H54 (cell line): ENCODE measurements around the gene THADA.
"Not testable (repeated sequence)": the region's sequence is repeated elsewhere in the genome, so short reads cannot be mapped to it uniquely, and the experiment has no call there.

Experiments used
- DNase-seq: peaks from one replicate; pipeline ENCODE4 v3.0.0; 2011; ENCODE audit warnings: low spot score, mixed read lengths; ENCODE audit not compliant: insufficient read length
- FAIRE-seq: peaks from 3 replicates; lab custom pipeline; 2011; peaks lifted over from hg19 to GRCh38; lab: Jason Lieb, UNC
- POLR2A ChIP-seq: IDR thresholded peaks from 2 replicates; pipeline ENCODE4 v1.6.1; 2011; ENCODE audit warnings: low read depth, mild to moderate bottlenecking, low read length

THADA gene

GRCh38 chr2:43399515-43400264, 196.1 kb downstream of the THADA start:
- DNase-seq (no peak), FAIRE-seq (no peak)
- TF ChIP-seq POLR2A, result no peak

DNA sequence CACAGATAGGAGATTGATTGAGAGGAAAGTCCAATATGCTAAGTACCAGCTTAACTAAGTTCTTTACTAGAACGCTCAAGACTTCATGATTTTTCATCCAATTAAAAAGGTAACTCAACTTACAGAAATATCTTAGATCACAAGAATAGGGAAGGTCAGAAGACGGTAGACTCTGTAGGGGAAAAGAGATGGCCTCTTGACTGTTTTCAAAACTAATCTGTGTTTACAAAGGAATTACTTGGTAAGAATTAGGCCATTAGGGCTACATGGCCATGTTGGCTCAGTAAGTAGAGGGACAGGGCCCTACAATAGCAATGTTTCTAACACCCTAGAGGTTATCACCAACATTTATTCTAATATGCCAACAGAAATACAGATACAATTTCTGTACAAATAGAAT, 196.7 kb downstream of the THADA start:
- no peak for FAIRE-seq

DNA sequence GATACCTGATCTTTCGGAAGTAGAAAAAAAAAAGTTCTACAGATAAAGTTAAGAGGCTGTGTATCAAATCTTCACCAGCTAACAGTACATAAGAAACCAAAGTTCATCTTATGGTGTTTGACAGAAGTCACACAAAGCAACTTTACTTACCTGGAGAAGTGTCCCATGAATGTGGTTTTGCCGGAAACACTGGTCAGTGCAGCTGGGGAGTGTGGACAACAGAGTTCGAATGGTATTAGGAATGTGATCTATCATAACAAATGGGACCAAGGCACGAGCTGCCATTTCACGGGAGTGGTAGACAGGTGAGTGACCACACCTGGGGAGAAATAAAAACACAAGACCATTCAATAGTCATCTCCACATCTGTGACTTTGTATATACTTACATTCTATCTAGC, 198.0 kb downstream of the THADA start:
- DNase-seq, result no peak
- TF ChIP-seq POLR2A, result no peak
- no peak for FAIRE-seq

More for the DNA sequence above, 196.7 kb downstream of the THADA start:
- no peak for DNase-seq
- TF ChIP-seq POLR2A, result no peak

DNA sequence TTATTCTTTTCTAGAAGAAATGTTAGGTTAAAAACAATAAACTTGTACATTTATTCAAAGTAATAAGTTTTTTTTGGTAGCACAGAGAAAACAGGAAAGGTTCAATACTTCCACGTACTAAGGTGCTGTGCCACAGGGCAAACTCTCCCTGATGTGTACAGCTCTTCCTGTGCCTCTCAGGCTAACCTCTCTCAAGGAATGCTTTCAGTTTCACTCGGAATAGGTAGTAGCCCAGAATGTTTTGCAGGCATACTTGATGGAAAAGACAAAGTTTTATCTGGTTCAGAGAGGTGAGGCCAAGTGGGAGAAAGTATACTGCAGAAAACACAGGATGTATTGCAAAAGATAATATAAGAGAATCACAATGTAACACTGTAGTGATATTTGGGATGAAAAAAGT, 198.4 kb downstream of the THADA start:
- FAIRE-seq, result no peak

DNA sequence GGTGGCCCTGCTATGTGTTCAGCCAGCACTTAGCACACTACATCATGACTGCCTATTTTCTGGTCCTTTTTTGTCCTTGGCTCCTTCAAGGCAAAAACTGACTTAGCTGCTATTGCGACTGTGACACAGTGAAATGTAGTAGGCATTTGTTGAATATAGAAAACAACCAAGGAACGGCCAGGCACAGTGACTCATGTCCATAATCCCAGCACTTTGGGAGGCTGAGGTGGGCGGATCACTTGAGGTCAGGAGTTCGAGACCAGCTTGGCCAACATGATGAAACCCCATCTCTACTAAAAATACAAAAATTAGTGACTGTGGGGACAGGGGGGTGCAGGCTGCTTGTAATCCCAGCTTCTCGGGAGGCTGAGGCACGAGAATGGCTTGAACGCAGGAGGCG, 199.5 kb downstream of the THADA start:
- not testable (repeated sequence) for FAIRE-seq, DNase-seq

More for the DNA sequence above, 198.4 kb downstream of the THADA start:
- no peak for TF ChIP-seq POLR2A
- DNase-seq, result no peak

DNA sequence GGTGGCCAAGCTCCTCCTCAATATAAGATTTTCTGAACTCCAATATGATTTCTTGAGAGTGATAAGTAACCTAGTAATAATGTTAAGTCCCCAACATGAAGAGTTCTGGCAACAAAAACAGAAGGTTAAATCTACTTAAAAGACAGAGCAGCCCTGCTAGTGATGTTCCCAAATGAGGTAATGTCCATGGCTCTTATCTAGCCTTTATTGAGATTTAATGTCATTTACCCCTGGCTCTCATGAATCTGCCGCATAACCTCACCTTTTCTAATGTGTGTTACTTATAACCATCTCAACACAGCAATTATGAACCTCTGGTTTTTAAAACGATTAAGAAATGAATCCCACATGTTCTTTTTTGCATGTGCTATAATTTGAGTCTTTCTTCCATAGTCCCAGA, 201.9 kb downstream of the THADA start:
- no peak for TF ChIP-seq POLR2A
- DNase-seq (no peak), FAIRE-seq (no peak)

DNA sequence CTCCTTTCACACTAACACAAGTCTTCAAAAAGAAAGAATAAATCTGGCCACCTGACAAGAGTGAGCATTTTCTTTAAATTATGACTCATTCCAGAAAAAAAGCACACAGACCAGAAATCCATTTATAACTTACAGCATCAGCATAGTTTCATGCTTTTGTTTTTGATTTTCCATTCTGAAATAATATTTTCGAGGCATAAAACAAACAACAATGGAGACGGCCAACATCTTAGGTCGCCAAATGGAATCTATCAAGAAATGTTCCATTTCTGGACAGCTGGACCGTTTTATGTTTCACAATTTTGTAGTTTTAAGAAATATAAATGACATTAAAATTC, 204.0 kb downstream of the THADA start:
- FAIRE-seq, result no peak
- DNase-seq, result no peak
- TF ChIP-seq POLR2A, result no peak

DNA sequence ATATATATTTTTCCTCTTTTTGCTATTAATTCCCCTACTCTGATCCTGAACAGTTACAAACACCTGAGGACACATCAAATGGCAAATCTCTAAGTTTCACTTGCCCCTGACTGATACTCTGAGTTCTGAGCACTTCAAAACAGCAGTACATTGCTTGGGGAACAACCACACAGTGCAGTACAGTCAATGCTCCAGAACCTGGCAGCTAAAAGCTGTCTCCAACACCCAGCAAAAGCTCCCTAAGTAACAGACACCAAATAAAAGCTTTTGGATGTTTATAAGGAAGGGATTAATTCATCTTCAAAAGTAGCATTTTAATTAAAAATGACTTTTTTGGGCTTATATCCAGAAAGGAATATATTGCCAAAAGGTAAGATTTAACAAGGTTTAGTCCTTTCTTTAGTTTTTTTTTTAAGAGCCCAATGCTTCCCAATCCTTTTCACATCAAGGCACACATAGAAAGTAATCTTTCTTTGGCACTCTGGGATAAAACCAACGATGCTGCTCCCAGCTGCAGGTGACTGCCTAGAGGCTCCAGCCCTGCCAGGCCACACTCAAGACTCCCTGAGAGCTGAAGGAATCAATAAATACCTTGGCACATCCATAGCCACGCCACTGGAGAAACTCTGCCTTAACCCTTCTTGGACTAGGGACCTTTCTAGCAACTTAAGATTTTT, 204.5 kb downstream of the THADA start:
- no peak for FAIRE-seq
- TF ChIP-seq POLR2A, result no peak
- DNase-seq, result no peak

- no peak for FAIRE-seq
- no peak for TF ChIP-seq POLR2A
- DNase-seq, result no peak
These were observed 206.0 kb downstream of the THADA start for GRCh38 chr2:43389581-43390466.

DNA sequence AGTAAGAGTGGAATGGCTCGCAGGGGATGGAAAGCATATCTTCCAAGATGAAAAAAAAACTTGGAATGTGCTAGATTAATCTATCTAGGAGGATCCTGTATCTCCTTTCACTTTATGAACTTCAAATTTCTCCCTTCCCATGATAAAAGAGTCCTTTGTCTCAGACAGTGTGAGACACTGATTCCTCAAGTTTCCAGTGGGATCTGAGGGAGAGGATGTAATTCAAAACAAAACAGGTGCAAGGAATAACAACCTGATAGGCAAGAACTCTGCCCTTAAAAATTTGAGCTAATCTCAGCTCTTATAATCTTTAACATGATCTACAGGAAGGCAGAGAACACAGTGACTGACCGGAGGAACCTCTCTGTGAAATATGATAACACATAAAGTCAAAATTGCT, 207.5 kb downstream of the THADA start:
- FAIRE-seq (no peak), DNase-seq (no peak)
- no peak for TF ChIP-seq POLR2A

DNA sequence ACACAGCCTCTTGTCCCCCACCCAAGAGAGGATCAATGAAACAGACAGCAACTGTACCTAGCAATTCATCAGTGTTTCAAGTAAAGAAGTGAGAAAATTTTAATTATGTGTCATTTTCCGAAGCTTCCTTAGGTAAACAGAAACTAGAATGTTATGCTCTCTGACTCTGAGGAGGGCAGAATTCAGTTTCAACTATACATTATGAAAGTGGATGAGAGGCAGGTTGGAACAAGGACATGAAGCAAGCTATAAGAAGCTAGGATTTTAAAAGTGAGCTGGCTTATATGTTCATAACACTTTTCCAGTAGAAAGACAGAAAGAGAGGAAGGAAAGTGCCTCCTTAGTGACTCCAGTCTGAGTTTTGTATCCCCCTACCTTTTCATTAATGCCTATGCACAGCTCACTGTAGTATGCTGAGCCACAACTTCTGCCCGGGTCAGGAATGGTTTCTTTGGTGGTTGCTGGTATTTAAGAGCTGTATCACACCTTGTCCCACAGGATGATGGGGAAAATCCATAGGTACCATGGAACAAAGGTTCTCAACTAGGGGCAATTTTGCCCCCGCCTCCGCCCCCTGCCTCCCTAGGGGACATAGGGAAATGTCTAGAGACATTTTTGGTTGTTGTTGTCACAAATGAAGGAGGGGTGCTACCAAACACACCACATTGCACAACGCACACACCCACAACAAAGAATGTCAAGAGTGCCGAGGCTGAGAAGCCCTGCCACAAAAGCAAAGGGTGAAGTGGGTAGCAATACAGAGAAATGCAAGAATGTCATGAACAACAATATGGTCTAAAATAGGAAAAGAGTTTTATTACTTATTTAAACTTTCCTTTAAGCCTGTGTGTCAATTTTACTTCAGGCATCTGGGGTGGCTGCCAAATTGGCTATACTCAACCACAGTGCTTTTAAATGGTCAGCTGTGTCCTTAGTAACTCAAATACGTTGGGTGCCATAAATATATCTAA, 208.5 kb downstream of the THADA start:
- no peak for DNase-seq
- TF ChIP-seq POLR2A, result no peak
- FAIRE-seq, result no peak

GRCh38 chr2:43386679-43387078, 209.2 kb downstream of the THADA start:
- DNase-seq, FAIRE-seq: not testable (repeated sequence)

GRCh38 chr2:43384143-43384542, 211.7 kb downstream of the THADA start:
- FAIRE-seq (no peak), DNase-seq (no peak)
- TF ChIP-seq POLR2A, result no peak
